GM19397 (cell line): ENCODE data around the gene CYBB.

ENCODE experiments used
- ATAC-seq: cut with Tn5 transposase; IDR thresholded peaks from one replicate; pipeline ENCODE4 v1.9.1; 2021; ENCODE audit warnings: mild to moderate bottlenecking, moderate library complexity; ENCODE audit not compliant: unreplicated experiment

Gene CYBB

GRCh38 chrX:37830371-37830770 is 50.5 kb downstream of the CYBB start:
- no peak for ATAC-seq

- ATAC-seq: no peak
Measured at GRCh38 chrX:37834937-37835336, 55.1 kb downstream of the CYBB start.

- ATAC-seq: no peak
Measured at GRCh38 chrX:37840931-37841330, 61.1 kb downstream of the CYBB start.

GRCh38 chrX:37844622-37845021 is 64.8 kb downstream of the CYBB start:
- ATAC-seq: no peak

- no peak for ATAC-seq
Measured at GRCh38 chrX:37846141-37846540, 66.3 kb downstream of the CYBB start.

DNA sequence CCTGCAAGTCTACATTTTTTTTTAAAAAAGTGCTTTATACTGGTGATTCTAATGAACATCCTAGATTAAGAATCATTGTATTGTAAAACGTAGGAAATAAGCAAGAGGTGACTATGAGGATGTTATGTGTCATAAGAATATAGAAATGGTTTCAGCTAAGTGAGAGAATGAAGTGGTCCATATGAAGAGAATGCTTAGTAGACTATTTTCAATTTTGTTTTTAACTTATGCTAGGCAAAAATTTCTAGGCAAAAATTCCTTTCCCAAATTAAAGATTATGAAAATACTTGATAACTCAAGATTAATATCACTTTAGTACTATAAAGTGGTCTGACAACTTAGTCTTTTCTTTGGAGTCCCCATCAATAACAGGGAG is 66.7 kb downstream of the CYBB start:
- no peak for ATAC-seq

DNA sequence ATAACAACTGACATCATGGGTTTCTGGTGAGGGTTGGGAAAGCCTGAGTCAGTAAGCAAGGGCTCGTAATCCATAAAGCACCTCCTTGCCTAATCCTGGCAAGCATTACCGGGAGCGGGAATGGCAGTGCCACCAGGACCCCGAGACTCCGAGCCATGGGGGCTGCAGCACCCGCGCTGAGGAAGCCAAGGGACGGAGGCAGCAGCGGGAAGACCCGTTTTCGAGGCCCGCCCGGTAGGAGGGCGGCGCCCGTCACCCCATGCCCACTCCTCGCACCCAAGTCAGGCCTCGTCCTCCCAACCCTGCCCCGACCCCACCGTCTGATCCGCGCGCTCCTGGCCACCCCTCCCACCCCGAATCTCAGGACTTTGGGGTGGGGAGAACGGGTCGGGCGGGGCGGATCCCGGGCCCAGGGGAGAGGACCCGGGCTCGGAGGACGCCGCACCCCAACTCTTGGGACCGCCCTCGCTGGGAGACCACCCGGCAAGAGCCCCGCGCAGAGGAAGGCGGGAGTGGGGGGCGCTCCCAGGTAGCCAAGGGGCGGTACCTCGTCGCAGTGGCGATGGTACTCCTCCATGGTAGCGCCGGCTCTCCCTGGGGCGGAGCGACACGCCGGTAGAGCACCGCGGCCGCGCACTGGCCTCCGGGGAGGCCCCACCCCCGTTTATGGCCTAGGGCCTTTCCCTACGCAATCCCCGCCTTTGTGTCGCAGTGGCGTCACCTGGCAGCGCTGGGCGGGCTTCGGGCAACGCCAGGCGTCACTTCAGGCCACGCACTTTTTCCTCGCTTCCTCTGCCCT is 67.3 kb downstream of the CYBB start, which contains the start of gene DYNLT3:
TSS of gene DYNLT3 (minus strand) at position 638 of the 799 bp plus-strand sequence. CDS start at position 577, 61 bp downstream.
- peak; percentile 99 for ATAC-seq

DNA sequence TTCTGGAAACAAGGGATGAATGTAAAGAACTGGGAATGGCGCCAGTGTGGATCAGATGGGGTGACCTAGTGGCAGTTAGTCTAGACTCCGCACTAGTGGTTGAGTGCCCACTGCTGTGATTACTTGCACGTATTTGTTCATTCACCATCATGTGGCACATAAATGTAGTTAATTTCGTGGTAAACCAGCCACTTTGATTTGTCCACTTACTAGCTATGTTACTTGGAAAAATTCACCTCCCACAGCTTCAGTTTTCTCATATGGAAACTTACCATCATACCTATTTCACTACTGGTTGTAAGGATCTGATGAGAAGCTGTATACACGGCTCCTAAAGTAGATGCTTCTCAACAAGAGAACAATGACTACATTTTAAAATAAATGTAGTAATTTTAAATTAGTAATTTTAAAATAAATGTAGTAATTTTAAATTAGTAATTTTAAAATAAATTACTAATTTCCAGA is 67.9 kb downstream of the CYBB start:
- no peak for ATAC-seq

DNA sequence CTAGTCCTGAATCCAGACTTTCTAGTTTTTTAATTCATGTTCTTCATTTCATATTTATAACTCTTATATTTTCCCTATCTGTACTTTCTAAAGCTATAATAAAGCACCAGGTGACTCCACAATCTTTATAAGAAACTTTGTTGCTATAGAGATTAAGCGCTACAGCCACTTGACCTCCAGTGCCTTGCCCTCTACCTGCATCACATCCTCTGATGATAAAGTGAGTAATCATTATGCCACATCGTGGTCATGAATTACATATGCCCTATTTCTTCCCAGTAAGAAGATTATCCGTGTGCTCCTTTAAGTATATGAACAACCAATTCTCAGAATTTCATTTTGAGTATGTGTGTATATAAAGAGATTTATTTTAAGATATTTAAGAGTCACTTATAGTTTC is 74.3 kb downstream of the CYBB start:
- ATAC-seq: no peak

DNA sequence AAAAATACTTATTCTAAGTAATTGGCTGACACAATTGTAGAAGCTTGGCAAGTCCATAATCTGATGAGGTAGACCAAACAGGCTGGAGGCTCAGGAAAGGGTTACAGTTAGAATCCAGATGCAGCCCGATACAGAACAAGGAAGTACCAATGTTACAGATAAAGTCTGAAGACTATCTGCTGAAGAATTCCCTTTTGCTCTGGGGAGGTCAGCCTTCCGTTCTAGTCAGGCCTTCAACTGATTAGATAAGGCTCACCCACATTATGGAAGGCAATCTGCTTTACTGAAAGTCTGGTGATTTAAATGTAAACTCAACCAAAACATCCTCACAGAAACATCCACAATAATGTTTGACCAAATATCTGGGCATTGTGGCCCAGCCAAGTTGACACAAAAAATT is 74.9 kb downstream of the CYBB start:
- no peak for ATAC-seq

DNA sequence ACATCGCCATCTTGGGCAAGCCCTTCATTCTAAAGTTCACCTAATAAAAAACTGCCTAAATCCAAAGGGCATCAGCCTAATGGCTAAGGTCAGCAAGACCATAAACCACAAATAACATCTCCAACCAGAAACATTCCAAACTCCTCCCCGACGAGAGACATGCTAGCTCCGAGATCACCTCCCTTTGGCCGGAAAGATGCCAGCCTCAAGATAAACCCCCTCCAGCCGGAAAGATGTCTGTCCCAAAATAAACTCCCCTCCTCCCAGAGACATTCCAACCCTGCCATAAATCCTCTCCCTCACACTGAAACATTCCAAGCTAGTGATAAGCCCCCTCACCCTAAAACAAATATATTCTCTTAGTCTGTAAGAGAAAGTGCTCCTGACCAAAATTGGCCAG is 80.9 kb downstream of the CYBB start:
- ATAC-seq: no peak

DNA sequence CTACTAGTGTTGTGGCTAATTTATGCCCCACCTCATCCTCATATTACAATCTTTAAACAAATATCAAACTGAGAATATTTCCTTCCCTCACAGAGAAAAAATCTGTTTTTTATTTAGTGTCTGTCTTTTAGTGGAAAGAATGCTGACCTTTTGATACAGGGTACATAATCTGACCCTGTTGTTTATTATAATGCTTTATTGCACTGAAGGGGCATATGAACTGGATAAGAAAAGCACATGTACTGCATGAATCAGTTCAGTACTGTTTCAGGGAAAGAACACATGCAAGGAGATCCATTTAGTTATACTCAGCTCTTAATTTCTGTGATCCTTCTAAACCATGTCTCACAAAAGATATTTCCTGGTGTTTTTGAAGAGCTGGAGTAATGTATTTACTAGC is 83.0 kb downstream of the CYBB start:
- no peak for ATAC-seq
